ENCODE measurements around the gene RIPOR3.
"Not testable (repeated sequence)": the region's sequence is repeated elsewhere in the genome, so short reads cannot be mapped to it uniquely, and the experiment has no call there.

Gene RIPOR3

GRCh38 chr20:50572938-50573777 lies 118.2 kb downstream of the RIPOR3 start:
- Mint-ChIP-seq H3K27me3 (no peaks in the 10 kb centered on the region), H3K36me3 (ENCODE audit: low read depth) (peaks cover 81% of the 10 kb centered on the region), H3K4me1 (ENCODE audit: low read depth) (peaks cover 31% of the 10 kb centered on the region), H3K27ac (peak overlapping the region; percentile 26), H3K4me3 (no peak overlapping the region), H3K9me3 (no peaks in the 10 kb centered on the region)
- intact Hi-C loops (cut with micrococcal nuclease): loop anchor here (5.0 to 10.0 kb wide), 2 partner anchors 48 to 96 kb away; no protein-coding TSS in a partner anchor

- H3K9me3 Mint-ChIP-seq: no peaks in the 10 kb centered on the region
- H3K27ac Mint-ChIP-seq: no peak overlapping the region
- H3K4me3 Mint-ChIP-seq: no peak overlapping the region
- peaks cover 46% of the 10 kb centered on the region for H3K4me1 Mint-ChIP-seq (ENCODE audit: low read depth)
- no peaks in the 10 kb centered on the region for H3K27me3 Mint-ChIP-seq
- peaks cover 87% of the 10 kb centered on the region for H3K36me3 Mint-ChIP-seq (ENCODE audit: low read depth)
- intact Hi-C loops (cut with micrococcal nuclease): loop anchor here (5.0 to 10.0 kb wide), 2 partner anchors 47 to 94 kb away; no protein-coding TSS in a partner anchor
Observed at GRCh38 chr20:50571466-50571865, 119.9 kb downstream of the RIPOR3 start.

- intact Hi-C loops (cut with micrococcal nuclease): loop anchor here (5.0 to 10.0 kb wide), 2 partner anchors 45 to 93 kb away; no protein-coding TSS in a partner anchor
- H3K4me1 Mint-ChIP-seq (ENCODE audit: low read depth): peaks cover 56% of the 10 kb centered on the region
- no peaks in the 10 kb centered on the region for H3K27me3 Mint-ChIP-seq
- no peak overlapping the region for H3K4me3 Mint-ChIP-seq
- H3K27ac Mint-ChIP-seq: peak overlapping the region; percentile 37
- no peaks in the 10 kb centered on the region for H3K9me3 Mint-ChIP-seq
- H3K36me3 Mint-ChIP-seq (ENCODE audit: low read depth): peaks cover 81% of the 10 kb centered on the region
Observed at GRCh38 chr20:50569864-50570836, 121.2 kb downstream of the RIPOR3 start.

GRCh38 chr20:50569487-50569863 lies 121.9 kb downstream of the RIPOR3 start:
- H3K36me3 Mint-ChIP-seq (ENCODE audit: low read depth): peaks cover 81% of the 10 kb centered on the region
- H3K9me3 Mint-ChIP-seq; intact Hi-C loops (cut with micrococcal nuclease); H3K27me3 Mint-ChIP-seq; H3K4me3 Mint-ChIP-seq: not testable (repeated sequence)
- H3K27ac Mint-ChIP-seq: peak overlapping the region; percentile 37
- peaks cover 60% of the 10 kb centered on the region for H3K4me1 Mint-ChIP-seq (ENCODE audit: low read depth)

GRCh38 chr20:50568549-50568942 lies 122.8 kb downstream of the RIPOR3 start:
- Mint-ChIP-seq H3K27ac (peak overlapping the region; percentile 37), H3K4me3 (no peak overlapping the region), H3K27me3 (no peaks in the 10 kb centered on the region), H3K36me3 (ENCODE audit: low read depth) (peaks cover 75% of the 10 kb centered on the region), H3K9me3 (no peaks in the 10 kb centered on the region), H3K4me1 (ENCODE audit: low read depth) (peaks cover 60% of the 10 kb centered on the region)
- intact Hi-C loops (cut with micrococcal nuclease): no loop called here

GRCh38 chr20:50567860-50568548 lies 123.3 kb downstream of the RIPOR3 start:
- H3K36me3 Mint-ChIP-seq (ENCODE audit: low read depth): peaks cover 75% of the 10 kb centered on the region
- no peaks in the 10 kb centered on the region for H3K27me3 Mint-ChIP-seq
- H3K4me1 Mint-ChIP-seq (ENCODE audit: low read depth): peaks cover 58% of the 10 kb centered on the region
- H3K9me3 Mint-ChIP-seq: no peaks in the 10 kb centered on the region
- no peak overlapping the region for H3K4me3 Mint-ChIP-seq
- intact Hi-C loops (cut with micrococcal nuclease): no loop called here
- no peak overlapping the region for H3K27ac Mint-ChIP-seq

GRCh38 chr20:50565871-50566270 lies 125.5 kb downstream of the RIPOR3 start:
- Mint-ChIP-seq H3K4me1 (ENCODE audit: low read depth) (peaks cover 51% of the 10 kb centered on the region), H3K36me3 (ENCODE audit: low read depth) (peaks cover 79% of the 10 kb centered on the region)

GRCh38 chr20:50565383-50565782 lies 126.0 kb downstream of the RIPOR3 start:
- Mint-ChIP-seq H3K4me3 (no peak overlapping the region), H3K4me1 (ENCODE audit: low read depth) (peaks cover 46% of the 10 kb centered on the region), H3K36me3 (ENCODE audit: low read depth) (peaks cover 81% of the 10 kb centered on the region), H3K9me3 (no peaks in the 10 kb centered on the region), H3K27me3 (no peaks in the 10 kb centered on the region), H3K27ac (no peak overlapping the region)
- intact Hi-C loops (cut with micrococcal nuclease): no loop called here

More at GRCh38 chr20:50565871-50566270, 125.5 kb downstream of the RIPOR3 start:
- intact Hi-C loops (cut with micrococcal nuclease): no loop called here
- Mint-ChIP-seq H3K27ac (no peak overlapping the region), H3K27me3 (no peaks in the 10 kb centered on the region), H3K9me3 (no peaks in the 10 kb centered on the region), H3K4me3 (no peak overlapping the region)

GRCh38 chr20:50563133-50563944 lies 128.0 kb downstream of the RIPOR3 start:
- peaks cover 78% of the 10 kb centered on the region for H3K36me3 Mint-ChIP-seq (ENCODE audit: low read depth)

GRCh38 chr20:50562262-50562701 lies 129.1 kb downstream of the RIPOR3 start:
- peaks cover 78% of the 10 kb centered on the region for H3K36me3 Mint-ChIP-seq (ENCODE audit: low read depth)
- no peak overlapping the region for H3K27ac Mint-ChIP-seq
- peaks cover 30% of the 10 kb centered on the region for H3K4me1 Mint-ChIP-seq (ENCODE audit: low read depth)
- intact Hi-C loops (cut with micrococcal nuclease): no loop called here
- H3K9me3 Mint-ChIP-seq: no peaks in the 10 kb centered on the region
- H3K4me3 Mint-ChIP-seq: no peak overlapping the region
- H3K27me3 Mint-ChIP-seq: no peaks in the 10 kb centered on the region

More at GRCh38 chr20:50563133-50563944, 128.0 kb downstream of the RIPOR3 start:
- H3K27ac Mint-ChIP-seq: peak overlapping the region; percentile 3
- peaks cover 36% of the 10 kb centered on the region for H3K4me1 Mint-ChIP-seq (ENCODE audit: low read depth)
- H3K27me3 Mint-ChIP-seq: no peaks in the 10 kb centered on the region
- H3K9me3 Mint-ChIP-seq: no peaks in the 10 kb centered on the region
- no peak overlapping the region for H3K4me3 Mint-ChIP-seq
- intact Hi-C loops (cut with micrococcal nuclease): no loop called here

- no peaks in the 10 kb centered on the region for H3K27me3 Mint-ChIP-seq
- no peak overlapping the region for H3K27ac Mint-ChIP-seq
- no peaks in the 10 kb centered on the region for H3K9me3 Mint-ChIP-seq
- no peak overlapping the region for H3K4me3 Mint-ChIP-seq
- peaks cover 22% of the 10 kb centered on the region for H3K4me1 Mint-ChIP-seq (ENCODE audit: low read depth)
- H3K36me3 Mint-ChIP-seq (ENCODE audit: low read depth): peaks cover 70% of the 10 kb centered on the region
- intact Hi-C loops (cut with micrococcal nuclease): no loop called here
Observed at GRCh38 chr20:50561379-50562078, 129.8 kb downstream of the RIPOR3 start.

- no peak overlapping the region for H3K4me3 Mint-ChIP-seq
- H3K27me3 Mint-ChIP-seq: no peaks in the 10 kb centered on the region
- no peaks in the 10 kb centered on the region for H3K9me3 Mint-ChIP-seq
- intact Hi-C loops (cut with micrococcal nuclease): no loop called here
- H3K27ac Mint-ChIP-seq: no peak overlapping the region
- peaks cover 15% of the 10 kb centered on the region for H3K4me1 Mint-ChIP-seq (ENCODE audit: low read depth)
- H3K36me3 Mint-ChIP-seq (ENCODE audit: low read depth): peaks cover 70% of the 10 kb centered on the region
Observed at GRCh38 chr20:50560867-50561266, 130.5 kb downstream of the RIPOR3 start.
